Stomach (tissue), 9 donors: ENCODE data around the gene LRIT3. TPM values are rescaled to one million over a fixed set of nuclear protein-coding genes. Genes with fewer than 3 reads are reported as not detected.

Experiments
- DNase-seq, 2 donors: peaks; one replicate each; pipeline versions ENCODE4 v3.0.0 to v3.0.0-alpha.2; 2013 to 2019
- H3K27ac ChIP-seq, 5 donors: fragments of 200-600 bp in 4 of 5; sonication (generic) in 4 of 5; one replicate each; pipeline ENCODE4 v1.5.1; 2013 to 2019; ENCODE audit warnings: mild to moderate bottlenecking in 1 of 5, moderate library complexity in 1 of 5
- H3K27me3 ChIP-seq, 3 donors: fragments of 200-600 bp; sonication (generic); one replicate each; pipeline ENCODE4 v1.5.1; 2017 to 2019; ENCODE audit warnings: mixed run types in 1 of 3
- H3K36me3 ChIP-seq, 4 donors: fragments of 200-600 bp; sonication (generic); 1 replicate in 3 of 4; 2 replicates in 1 of 4; pipeline ENCODE4 v1.5.1; 2016 to 2019
- H3K4me1 ChIP-seq, 4 donors: fragments of 200-600 bp; sonication (generic); one replicate each; pipeline ENCODE4 v1.5.1; 2016 to 2019
- H3K4me3 ChIP-seq, 4 donors: fragments of 200-600 bp; sonication (generic) in 3 of 4; one replicate each; pipeline ENCODE4 v1.5.1; 2016 to 2019; ENCODE audit warnings: mild to moderate bottlenecking in 1 of 4
- H3K9me3 ChIP-seq, 4 donors: fragments of 200-600 bp; sonication (generic); one replicate each; pipeline ENCODE4 v1.5.1; 2016 to 2019
- CTCF ChIP-seq, 7 experiments: fragments of 450-650 bp in 4 of 7; fragments of 200-600 bp in 3 of 7; sonication (generic) in 3 of 7; IDR thresholded peaks; one replicate each; pipeline ENCODE4 v1.5.1; 2016 to 2019; ENCODE audit warnings: antibody characterized with exemption in 7 of 7, control low read depth in 2 of 7, mild to moderate bottlenecking in 1 of 7
- EP300 ChIP-seq: sonication (generic); formaldehyde crosslinking; IDR thresholded peaks from one replicate; pipeline ENCODE4 v1.6.1; 2017; ENCODE audit warnings: antibody characterized with exemption
- POLR2A ChIP-seq, 4 donors: fragments of 450-650 bp; IDR thresholded peaks; one replicate each; pipeline ENCODE4 v1.6.1; 2016; ENCODE audit warnings: antibody characterized with exemption in 4 of 4, control low read depth in 2 of 4, mild to moderate bottlenecking in 1 of 4, moderate library complexity in 1 of 4
- POLR2AphosphoS5 ChIP-seq, 3 donors: sonication (generic); formaldehyde crosslinking; IDR thresholded peaks; one replicate each; pipeline ENCODE4 v1.6.1; 2016; ENCODE audit warnings: antibody characterized with exemption in 3 of 3
- WGBS, 5 donors: extraction: QIAGEN DNeasy Blood & Tissue Kit in 3 of 5; methylation state at CpG; one replicate each; pipeline versions ENCODE4 v1.1.5 to v1.1.7; 2013 to 2018; 5-methylcytosine and 5-hydroxymethylcytosine counted together
- intact Hi-C: fragments of 100-400 bp; cut with DNase I; formaldehyde crosslinking; loops from one replicate; pipeline ENCODE4 v1.15.1; 2023; ENCODE audit warnings: low total_unique reads
- polyA plus RNA-seq, 3 donors: library from polyadenylated mRNA; stranded (reverse); fragments of 200-250 nt; gene quantifications; one replicate each; pipeline ENCODE4 v1.2.3, GENCODE V29; 2013
- total RNA-seq, 5 donors: library from RNA; depleted of rRNA; stranded (reverse); fragments of >200 nt; gene quantifications; one replicate each; pipeline versions ENCODE4 v1.1.0 to v1.2.3, GENCODE V29; 2014 to 2016
- donor health status: healthy with polysubstance abuse.
- donor health status: Bipolar disorder and iron deficiency.
- donor health status: healthy.

LRIT3 gene
- total and polyA plus RNA-seq, 8 donors, result 0.06 to 1.0 (median 0.15) TPM; not detected in 4

GRCh38 chr4:109916027-109916409 is 68.1 kb downstream of the LRIT3 start:
- TF ChIP-seq POLR2A (IDR thresholded peaks at IDR 0.05) (no peak), POLR2AphosphoS5 (IDR thresholded peaks at IDR 0.05) (no peak), CTCF (IDR thresholded peaks at IDR 0.05) (no peak), EP300 (no peak)
- Histone ChIP-seq H3K4me3 (no peak overlapping the region), H3K27ac (no peak overlapping the region), H3K36me3 (no peaks in the 10 kb centered on the region), H3K27me3 (no peaks in the 10 kb centered on the region), H3K4me1 (no peaks in the 10 kb centered on the region), H3K9me3 (no peaks in the 10 kb centered on the region)
- DNase-seq, result no peak
- WGBS, 5 donors, result 19 to 36% (median 28%) methylated on average over 4 of the region's 4 CpGs
- intact Hi-C loops, result no loop called here

- peak in 1 of 2 donors; percentile 23 for DNase-seq
- Histone ChIP-seq H3K4me3 (no peak overlapping the region), H3K9me3 (no peaks in the 10 kb centered on the region), H3K27ac (no peak overlapping the region), H3K36me3 (no peaks in the 10 kb centered on the region), H3K27me3 (no peaks in the 10 kb centered on the region), H3K4me1 (no peaks in the 10 kb centered on the region)
- intact Hi-C loops, result no loop called here
- TF ChIP-seq POLR2AphosphoS5 (IDR thresholded peaks at IDR 0.05) (no peak), EP300 (no peak), POLR2A (IDR thresholded peaks at IDR 0.05) (no peak), CTCF (IDR thresholded peaks at IDR 0.05) (no peak)
- 42 to 50% (median 46%) methylated on average over 1 of the region's 1 CpG for WGBS, 5 donors
Observed at GRCh38 chr4:109921384-109921808, 73.5 kb downstream of the LRIT3 start.

Other genes with a start within 250 kb of the LRIT3 start
- gene CASP6, start 144.7 kb upstream of the LRIT3 start, total RNA-seq, result 10 to 100 TPM in 4 of 5 donors, 1 to 10 TPM in 1; 2.3 to 68.9 (median 33.8) TPM
- 10 to 100 TPM; 11.6 to 29.0 (median 22.8) TPM for gene CASP6, start 144.7 kb upstream of the LRIT3 start, polyA plus RNA-seq
- gene PLA2G12A, start 118.0 kb upstream of the LRIT3 start, total RNA-seq, result 10 to 100 TPM in 3 of 5 donors, 1 to 10 TPM in 2; 3.5 to 95.9 (median 17.4) TPM
- 10 to 100 TPM in 1 of 3 donors, 1 to 10 TPM in 2; 6.4 to 11.9 (median 7.5) TPM for gene PLA2G12A, start 118.0 kb upstream of the LRIT3 start, polyA plus RNA-seq
- gene CFI, start 46.1 kb upstream of the LRIT3 start, total RNA-seq, result 10 to 100 TPM in 3 of 5 donors, 1 to 10 TPM in 1, under 1 TPM in 1; 0.45 to 20.4 (median 12.8) TPM
- gene CFI, start 46.1 kb upstream of the LRIT3 start, polyA plus RNA-seq, result 10 to 100 TPM in 1 of 3 donors, 1 to 10 TPM in 2; 2.0 to 14.0 (median 2.5) TPM
- 1 to 10 TPM in 3 of 5 donors, not detected in 2; 2.2 to 9.4 (median 3.8) TPM for gene GAR1, start 32.3 kb upstream of the LRIT3 start, total RNA-seq
- gene GAR1, start 32.3 kb upstream of the LRIT3 start, polyA plus RNA-seq, result 10 to 100 TPM; 17.0 to 19.2 (median 17.2) TPM
- gene RRH, start 20.1 kb upstream of the LRIT3 start, total RNA-seq, result 10 to 100 TPM in 1 of 5 donors, not detected in 4; 13.4 TPM
- gene RRH, start 20.1 kb upstream of the LRIT3 start, polyA plus RNA-seq, result not detected
- under 1 TPM in 1 of 5 donors, not detected in 4; 0.37 TPM for gene EGF, start 64.8 kb downstream of the LRIT3 start, total RNA-seq
- under 1 TPM in 1 of 3 donors, not detected in 2; 0.20 TPM for gene EGF, start 64.8 kb downstream of the LRIT3 start, polyA plus RNA-seq